Coronary artery (tissue), 2 donors: ENCODE measurements around the gene PSMD11.

ENCODE experiments used
- DNase-seq: peaks from one replicate; pipeline ENCODE4 v3.0.0-alpha.2; 2017; ENCODE audit warnings: low spot score
- H3K27ac ChIP-seq, 2 donors: fragments of 200-600 bp; sonication (generic); one replicate each; pipeline ENCODE4 v1.5.1; 2016 to 2019
- H3K4me3 ChIP-seq: fragments of 200-600 bp; sonication (generic); 2 replicates; pipeline ENCODE4 v1.5.1; 2016; ENCODE audit warnings: mild to moderate bottlenecking, moderate library complexity
- CTCF ChIP-seq: fragments of 200-600 bp; sonication (generic); IDR thresholded peaks from one replicate; pipeline ENCODE4 v1.5.1; 2019; ENCODE audit warnings: antibody characterized with exemption

The PSMD11 gene

DNA sequence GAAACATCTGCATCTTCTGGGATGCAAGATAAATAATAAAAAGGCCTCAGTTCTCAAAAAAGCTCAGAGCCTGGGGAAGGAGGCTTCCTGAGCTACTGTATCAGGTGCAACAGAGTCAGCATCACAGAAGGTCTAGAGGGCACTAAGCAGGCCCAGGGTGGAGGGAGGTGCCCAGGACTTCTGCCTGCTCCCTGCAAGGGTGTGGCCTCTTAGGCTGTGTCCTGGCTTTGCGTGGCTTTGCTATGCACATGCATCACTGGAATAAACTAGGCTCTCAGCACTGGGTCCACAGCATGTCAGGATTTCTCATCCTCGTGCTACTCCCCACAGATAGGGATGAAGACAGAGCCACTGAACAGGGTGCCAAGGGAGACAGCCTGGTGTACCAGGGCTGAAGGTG is 68.0 kb downstream of the PSMD11 start:
- Histone ChIP-seq H3K27ac (no peak overlapping the region), H3K4me3 (no peak overlapping the region)
- DNase-seq: no peak
- TF ChIP-seq CTCF: no peak

GRCh38 chr17:32513579-32513978 is 69.3 kb downstream of the PSMD11 start:
- TF ChIP-seq CTCF: no peak
- DNase-seq: no peak
- Histone ChIP-seq H3K27ac (no peak overlapping the region), H3K4me3 (no peak overlapping the region)

DNA sequence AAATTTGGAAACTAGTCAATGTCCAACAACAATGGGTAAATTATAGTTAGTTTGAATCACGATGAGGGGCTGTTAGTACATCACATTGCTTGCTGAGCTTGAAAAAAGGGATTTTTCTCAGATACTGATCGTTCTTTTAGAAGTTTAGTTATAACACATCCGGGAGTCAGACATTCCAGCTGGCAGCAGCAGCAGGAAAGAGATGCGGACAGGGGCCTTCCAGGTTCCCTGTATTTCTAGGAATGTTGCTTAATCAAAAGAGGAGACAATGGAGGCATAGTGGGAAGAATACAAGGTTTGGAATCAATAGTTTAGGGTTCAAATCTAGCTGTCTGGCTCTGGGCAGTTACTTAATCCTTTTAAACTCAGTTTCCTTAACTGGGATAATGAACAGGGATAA is 70.3 kb downstream of the PSMD11 start:
- TF ChIP-seq CTCF: no peak
- no peak overlapping the region for H3K27ac ChIP-seq
- no peak for DNase-seq
- H3K4me3 ChIP-seq: no peak overlapping the region

- no peak for DNase-seq
- Histone ChIP-seq H3K4me3 (no peak overlapping the region), H3K27ac (no peak overlapping the region)
- no peak for TF ChIP-seq CTCF
Observed at GRCh38 chr17:32515677-32516383, 71.5 kb downstream of the PSMD11 start.

DNA sequence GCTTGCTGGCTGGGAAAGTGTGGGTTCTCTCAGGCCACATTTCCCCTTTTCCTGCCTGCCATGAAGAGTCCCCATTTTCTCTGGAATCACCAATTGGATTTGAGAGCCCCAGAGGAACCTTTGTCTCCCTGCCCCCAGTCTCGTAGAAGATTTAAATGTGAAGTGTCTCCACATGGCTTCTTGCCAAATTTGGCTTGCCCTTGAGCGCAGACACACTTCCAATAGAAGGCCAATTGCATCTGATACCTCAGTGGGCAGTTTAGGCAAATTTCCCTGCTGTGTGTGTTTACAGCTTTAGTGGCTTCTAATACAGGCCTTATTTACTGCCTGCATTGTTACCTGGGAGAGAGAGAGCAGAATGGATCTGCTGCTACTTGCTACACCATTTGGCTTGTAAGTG is 72.1 kb downstream of the PSMD11 start:
- Histone ChIP-seq H3K27ac (no peak overlapping the region), H3K4me3 (no peak overlapping the region)
- no peak for DNase-seq
- TF ChIP-seq CTCF: no peak

GRCh38 chr17:32516940-32517701 is 72.8 kb downstream of the PSMD11 start:
- no peak for TF ChIP-seq CTCF
- no peak overlapping the region for H3K27ac ChIP-seq
- H3K4me3 ChIP-seq: no peak overlapping the region
- no peak for DNase-seq

- H3K27ac ChIP-seq: no peak overlapping the region
- no peak for DNase-seq
- TF ChIP-seq CTCF: no peak
Observed at GRCh38 chr17:32517982-32518381, 73.7 kb downstream of the PSMD11 start.

More at GRCh38 chr17:32517982-32518381, 73.7 kb downstream of the PSMD11 start:
- no peak overlapping the region for H3K4me3 ChIP-seq
